NT2/D1 (cell line): ENCODE measurements around the gene MAST4.

Source experiments
- SUZ12 ChIP-seq: IDR thresholded peaks from 2 replicates; pipeline ENCODE4 v1.6.1; 2011; ENCODE audit not compliant: insufficient read length, insufficient read depth; ENCODE audit errors: extremely low read depth
- ZNF274 ChIP-seq: IDR thresholded peaks from 2 replicates; pipeline ENCODE4 v1.6.1; 2011; ENCODE audit warnings: mild to moderate bottlenecking, low read depth, low read length

DNA sequence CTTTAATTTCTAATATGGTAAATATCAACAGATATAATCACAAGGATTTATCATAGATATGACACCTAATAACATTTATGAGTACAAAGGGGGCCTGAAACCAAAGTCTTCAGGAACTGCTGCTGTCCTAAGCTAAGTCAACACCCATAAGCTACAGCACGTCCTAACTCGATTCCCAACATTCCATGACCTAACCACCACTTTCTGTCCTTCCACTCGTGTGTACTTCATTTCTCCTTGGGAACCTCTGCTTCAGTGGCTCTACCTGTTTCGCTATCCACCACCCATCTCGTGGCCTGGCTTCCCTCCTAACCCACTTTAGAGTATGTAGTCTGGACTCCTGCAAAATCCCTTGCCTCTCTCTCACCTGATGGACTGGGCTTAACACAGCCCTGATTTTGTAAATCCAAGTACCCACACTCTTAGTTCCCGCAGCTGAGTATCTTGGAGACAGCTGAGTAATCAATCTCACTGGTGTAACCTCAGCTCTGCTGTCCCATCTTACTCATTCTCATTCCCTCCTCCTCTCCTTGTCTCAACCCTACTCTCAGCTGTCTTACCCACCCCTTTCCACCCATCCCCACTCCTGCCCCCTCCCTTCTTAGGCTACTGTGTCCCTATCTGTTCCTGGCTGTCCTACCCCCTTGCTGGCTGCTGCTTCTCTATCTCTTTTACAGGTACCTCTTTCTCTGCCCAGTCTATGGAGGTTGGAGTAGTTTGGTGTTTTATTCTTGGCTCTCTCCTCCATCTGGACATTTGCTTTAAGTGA, 101.8 kb downstream of the MAST4 start:
- TF ChIP-seq ZNF274 (no peak), SUZ12 (no peak)
